HCT116 (cell line): ENCODE data around the gene WNT11.

Experiments
- CEBPB ChIP-seq: IDR thresholded peaks from 2 replicates; pipeline ENCODE4 v1.6.1; 2012; ENCODE audit warnings: low read depth
- CTCF ChIP-seq, 3 experiments: fragments of 200-600 bp in 1 of 3; sonication (generic) in 1 of 3; IDR thresholded peaks in 2 of 3; conservative IDR thresholded peaks in 1 of 3; 2 replicates each; pipeline ENCODE4 v1.5.1; 2012 to 2017; ENCODE audit warnings: low read depth in 2 of 3, low read length in 2 of 3, antibody characterized with exemption in 1 of 3, borderline replicate concordance in 1 of 3, control low read depth in 1 of 3, mild to moderate bottlenecking in 1 of 3, mixed read lengths in 1 of 3, mixed run types in 1 of 3, moderate library complexity in 1 of 3; ENCODE audit not compliant: insufficient read depth in 1 of 3
- MAX ChIP-seq: IDR thresholded peaks from 2 replicates; pipeline ENCODE4 v1.6.1; 2012
- POLR2A ChIP-seq: IDR thresholded peaks from 2 replicates; pipeline ENCODE4 v1.7.0; 2011; ENCODE audit warnings: borderline replicate concordance; ENCODE audit not compliant: insufficient read depth, insufficient read length; ENCODE audit errors: extremely low read depth
- POLR2AphosphoS5 ChIP-seq: IDR thresholded peaks from 2 replicates; pipeline ENCODE4 v1.6.1; 2011; ENCODE audit warnings: mild to moderate bottlenecking, low read depth, low read length, moderate library complexity
- YY1 ChIP-seq: IDR thresholded peaks from 2 replicates; pipeline ENCODE4 v1.6.1; 2011; ENCODE audit warnings: low read length, low read depth, moderate library complexity, mild to moderate bottlenecking; ENCODE audit not compliant: insufficient replicate concordance; ENCODE audit errors: extremely low read depth

GRCh38 chr11:76209375-76209972, 3.2 kb upstream of the WNT11 start:
- TF ChIP-seq CTCF (IDR thresholded peaks at IDR 0.05 in 2 of 3, conservative IDR thresholded peaks at IDR 0.05 in 1 of 3; ENCODE audit: borderline replicate concordance in 1 of 3, insufficient read depth in 1 of 3, low read depth in 2 of 3, low read length in 2 of 3) (no peak), CEBPB (no peak), POLR2A (no peak), POLR2AphosphoS5 (no peak), MAX (no peak), YY1 (no peak)
